Measurements from ENCODE around the gene MARCHF4. TPM values are rescaled to one million over a fixed set of nuclear protein-coding genes. Genes with fewer than 3 reads are reported as not detected.

Gene MARCHF4
- 0.09 TPM for total RNA-seq
- long read RNA-seq = 0 reads

GRCh38 chr2:216371721-216372702 lies at the start of gene MARCHF4:
TSS of gene MARCHF4 (minus strand) at chr2:216372483. CDS start at chr2:216370260, 2,223 bp downstream.
- Histone ChIP-seq H3K4me3 (no peak within 1 kb of the TSS), H3K36me3 (no peaks in the 10 kb centered on the region)
- intact Hi-C loops (cut with DNase I) = no loop called here

DNA sequence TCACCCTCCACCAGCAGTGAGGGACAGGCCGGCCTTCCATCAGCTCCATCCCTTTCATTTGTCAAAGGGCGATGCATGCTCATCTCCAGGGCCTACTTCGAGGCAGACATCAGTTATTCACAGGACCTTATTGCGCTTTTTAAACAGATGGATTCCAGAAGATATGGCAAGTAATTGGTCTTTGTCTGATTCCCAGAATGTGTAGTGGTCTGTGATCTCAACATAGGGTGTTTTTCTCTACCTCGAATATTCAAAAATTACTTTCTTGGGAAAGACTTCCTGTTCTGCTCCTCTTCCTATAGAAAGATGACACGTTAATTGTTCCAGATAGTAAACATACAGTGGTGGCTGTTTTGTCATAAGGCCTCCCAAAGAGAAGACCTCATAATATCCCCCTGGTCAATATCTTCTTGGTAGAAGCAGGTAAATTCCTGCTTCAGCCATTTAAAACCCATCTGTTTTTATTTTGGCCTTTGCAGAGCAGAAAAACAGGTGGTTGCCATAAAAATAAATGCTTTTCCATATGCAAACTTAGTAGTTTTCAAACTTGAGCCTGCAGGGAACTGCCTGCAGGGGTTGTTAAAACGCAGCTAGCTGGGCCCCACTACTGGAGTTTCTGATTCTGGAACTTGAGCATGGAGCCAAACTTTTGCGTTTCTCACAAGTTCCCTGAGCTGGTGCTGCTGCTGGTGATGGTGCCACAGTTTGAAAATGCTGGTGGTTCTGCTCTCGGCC lies 48.3 kb upstream of the MARCHF4 start:
- Histone ChIP-seq H3K4me1 (no peaks in the 10 kb centered on the region), H3K36me3 (peaks cover 81% of the 10 kb centered on the region), H3K27me3 (no peaks in the 10 kb centered on the region), H3K4me3 (no peak overlapping the region), H3K27ac (no peak overlapping the region), H3K9me3 (no peaks in the 10 kb centered on the region)
- intact Hi-C loops (cut with DNase I) = no loop called here
- DNase-seq (no peak), ATAC-seq (no peak)
- no peak for TF ChIP-seq CTCF (IDR thresholded peaks at IDR 0.05)

More at GRCh38 chr2:216371721-216372702, at the start of gene MARCHF4:
- TF ChIP-seq CTCF (IDR thresholded peaks at IDR 0.05) = no peak
- Histone ChIP-seq H3K27ac (no peak within 1 kb of the TSS), H3K27me3 (peaks cover 61% of the 10 kb centered on the region), H3K4me1 (peaks cover 9% of the 10 kb centered on the region), H3K9me3 (no peaks in the 10 kb centered on the region)
- DNase-seq (peak; percentile 82), ATAC-seq (peak; percentile 94)

GRCh38 chr2:216418981-216419380 lies 46.7 kb upstream of the MARCHF4 start:
- Histone ChIP-seq H3K9me3 (no peaks in the 10 kb centered on the region), H3K4me1 (no peaks in the 10 kb centered on the region), H3K36me3 (peaks cover 66% of the 10 kb centered on the region), H3K4me3 (no peak overlapping the region), H3K27ac (no peak overlapping the region), H3K27me3 (no peaks in the 10 kb centered on the region)
- ATAC-seq (no peak), DNase-seq (no peak)
- intact Hi-C loops (cut with DNase I) = no loop called here
- TF ChIP-seq CTCF (IDR thresholded peaks at IDR 0.05) = no peak

DNA sequence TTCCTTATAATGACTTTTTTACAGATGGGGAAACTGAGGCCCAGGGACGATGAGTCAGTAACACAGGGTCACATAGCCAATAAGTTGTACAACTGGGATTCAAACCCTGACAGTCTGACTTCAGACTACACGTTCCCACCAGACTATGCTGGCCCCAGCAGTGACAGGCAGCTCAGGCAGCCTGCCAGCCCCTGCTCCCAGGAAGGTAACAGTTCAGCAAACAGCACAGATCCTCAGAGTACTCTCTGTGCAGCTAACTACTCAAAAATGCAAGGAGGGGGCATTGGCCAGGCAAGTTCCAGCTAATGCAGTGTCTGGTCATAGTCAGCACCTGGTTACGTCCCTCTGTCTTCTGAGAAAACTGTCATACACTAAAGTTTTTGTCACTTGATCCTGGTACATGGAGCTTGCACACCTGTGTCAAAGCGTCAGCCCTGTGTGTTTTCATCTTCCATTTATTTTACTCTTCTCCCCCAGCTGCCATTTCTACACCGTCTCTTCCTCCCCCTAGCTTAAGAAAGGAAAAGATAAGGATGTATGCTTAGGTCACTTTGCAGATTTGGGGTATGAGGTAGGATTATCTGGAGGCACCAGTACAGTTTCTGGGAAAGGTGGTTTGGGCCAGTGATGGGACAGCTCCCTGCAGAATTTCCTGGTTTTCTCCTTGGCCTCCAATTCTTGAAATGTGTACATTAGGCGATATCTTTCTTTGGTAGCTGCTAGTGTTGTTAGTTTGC lies 44.5 kb upstream of the MARCHF4 start:
- ATAC-seq = no peak

More for the DNA sequence above, 44.5 kb upstream of the MARCHF4 start:
- DNase-seq = no peak
- Histone ChIP-seq H3K4me1 (no peaks in the 10 kb centered on the region), H3K4me3 (no peak overlapping the region), H3K36me3 (peaks cover 45% of the 10 kb centered on the region), H3K27ac (no peak overlapping the region), H3K27me3 (no peaks in the 10 kb centered on the region), H3K9me3 (no peaks in the 10 kb centered on the region)
- intact Hi-C loops (cut with DNase I) = no loop called here
- no peak for TF ChIP-seq CTCF (IDR thresholded peaks at IDR 0.05)
